Mammary epithelial cell (primary cell): ENCODE measurements around the gene C11orf54.

Experiments used
- CTCF ChIP-seq, 2 donors: IDR thresholded peaks in 1 of 2; conservative IDR thresholded peaks in 1 of 2; 2 replicates each; pipeline ENCODE4 v1.5.1; 2011 to 2012; ENCODE audit warnings: inconsistent platforms in 2 of 2, low read length in 2 of 2, mild to moderate bottlenecking in 2 of 2, control low read depth in 1 of 2, low read depth in 1 of 2; ENCODE audit not compliant: insufficient read depth in 1 of 2; ENCODE audit errors: extremely low read depth in 1 of 2
- EZH2 ChIP-seq: IDR thresholded peaks from 2 replicates; pipeline ENCODE4 v1.6.1; 2012; ENCODE audit warnings: low read length, inconsistent platforms, borderline replicate concordance

GRCh38 chr11:93744669-93745004 is 3.2 kb downstream of the C11orf54 start:
- no peak for TF ChIP-seq CTCF (conservative IDR thresholded peaks at IDR 0.05 in 1 of 2, IDR thresholded peaks at IDR 0.05 in 1 of 2; ENCODE audit: extremely low read depth in 1 of 2, insufficient read depth in 1 of 2, low read depth in 1 of 2, low read length in 2 of 2)
- no peak for TF ChIP-seq EZH2
